ENCODE data around the gene DDX41.

GRCh38 chr5:177468329-177468684 lies 48.5 kb downstream of the DDX41 start:
- TF ChIP-seq CTCF (conservative IDR thresholded peaks at IDR 0.05; ENCODE audit: low read length), result no peak
- TF ChIP-seq EZH2phosphoT487 (IDR thresholded peaks at IDR 0.05; ENCODE audit: borderline replicate concordance), result no peak
